CD4-positive, alpha-beta T cell treated with Interleukin-6 at 100 ng/mL for 8 hours (primary cell): ENCODE data around the gene STK4.

Source experiments
- DNase-seq: peaks from one replicate; pipeline ENCODE4 v3.0.0-alpha.2; 2020; ENCODE audit warnings: mixed read lengths, low spot score

STK4 gene

GRCh38 chr20:45087097-45087790, 120.9 kb downstream of the STK4 start:
- DNase-seq = no peak

- no peak for DNase-seq
These were observed 121.5 kb downstream of the STK4 start for GRCh38 chr20:45087814-45088213.

GRCh38 chr20:45088247-45088646, 121.9 kb downstream of the STK4 start:
- no peak for DNase-seq

GRCh38 chr20:45090481-45090880, 124.2 kb downstream of the STK4 start:
- no peak for DNase-seq

- no peak for DNase-seq
These were observed 125.1 kb downstream of the STK4 start for GRCh38 chr20:45091366-45091765.

GRCh38 chr20:45092898-45093297, 126.6 kb downstream of the STK4 start:
- DNase-seq = no peak

GRCh38 chr20:45094201-45094600, 127.9 kb downstream of the STK4 start:
- no peak for DNase-seq

GRCh38 chr20:45094864-45095574, 128.7 kb downstream of the STK4 start:
- no peak for DNase-seq

- peak; percentile 69 for DNase-seq
These were observed 129.5 kb downstream of the STK4 start for GRCh38 chr20:45095805-45096238.

GRCh38 chr20:45096781-45097180, 130.5 kb downstream of the STK4 start:
- DNase-seq = no peak

- DNase-seq = no peak
These were observed 131.3 kb downstream of the STK4 start for GRCh38 chr20:45097485-45098102.

- no peak for DNase-seq
These were observed 131.9 kb downstream of the STK4 start for GRCh38 chr20:45098103-45098773.

GRCh38 chr20:45100563-45101245, 134.4 kb downstream of the STK4 start, which contains the start of gene KCNS1:
TSS of gene KCNS1 (minus strand) at chr20:45101127. CDS start at chr20:45099236, 1,891 bp downstream.
- no peak for DNase-seq

- DNase-seq = no peak
These were observed 135.1 kb downstream of the STK4 start for GRCh38 chr20:45101333-45101850.

GRCh38 chr20:45103072-45103471, 136.8 kb downstream of the STK4 start:
- no peak for DNase-seq

GRCh38 chr20:45104786-45105185, 138.5 kb downstream of the STK4 start:
- no peak for DNase-seq

GRCh38 chr20:45105317-45105716, 139.0 kb downstream of the STK4 start:
- DNase-seq = no peak

- no peak for DNase-seq
These were observed 143.3 kb downstream of the STK4 start for GRCh38 chr20:45109634-45110033.

- no peak for DNase-seq
These were observed 144.0 kb downstream of the STK4 start for GRCh38 chr20:45110301-45110700.

GRCh38 chr20:45111285-45111684, 145.0 kb downstream of the STK4 start:
- DNase-seq = no peak

GRCh38 chr20:45111799-45112471, 145.6 kb downstream of the STK4 start:
- DNase-seq = no peak
